Amniotic stem cell (primary cell): ENCODE results near the gene MAP2K2.

ENCODE experiments used
- DNase-seq: peaks from one replicate; lab custom pipeline; 2025; lab: John Stamatoyannopoulos, UW

The MAP2K2 gene

DNA sequence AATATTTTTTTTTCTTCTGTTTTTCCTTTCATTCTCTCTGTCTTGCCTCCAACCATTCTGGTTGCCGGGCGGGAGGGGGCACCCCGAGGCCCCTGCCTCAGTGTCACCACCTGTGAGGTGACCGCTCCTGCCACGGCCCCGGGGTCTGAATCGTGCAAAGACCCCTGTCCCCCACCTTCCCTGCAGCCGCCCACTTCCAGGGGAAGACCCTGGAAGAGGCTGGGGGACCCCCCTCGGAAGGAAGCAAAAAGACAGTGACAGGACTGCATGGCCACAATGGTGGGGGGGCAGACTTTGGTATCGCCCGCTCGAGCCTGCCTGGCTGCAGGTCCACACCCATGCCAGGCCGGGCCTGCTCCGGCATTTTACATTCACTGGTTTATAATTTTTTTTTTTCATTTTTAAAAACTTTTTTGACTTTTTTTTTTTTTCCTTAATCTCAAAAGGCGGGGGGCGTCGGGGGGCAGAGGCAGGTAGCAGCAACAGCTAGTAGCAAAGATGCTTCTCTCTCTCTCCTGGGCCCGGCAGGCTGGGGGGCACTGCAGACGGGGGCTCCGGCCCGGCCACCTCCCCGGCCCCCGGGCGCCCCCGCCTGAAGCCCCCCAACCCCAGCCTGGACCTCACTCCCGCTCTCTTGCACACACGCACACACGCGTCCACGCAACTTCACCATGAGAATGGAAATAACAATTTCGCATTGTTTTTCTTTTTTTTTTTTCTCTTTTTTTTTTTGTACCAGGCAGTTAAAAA, 79.8 kb downstream of the MAP2K2 start:
- DNase-seq, result no peak

DNA sequence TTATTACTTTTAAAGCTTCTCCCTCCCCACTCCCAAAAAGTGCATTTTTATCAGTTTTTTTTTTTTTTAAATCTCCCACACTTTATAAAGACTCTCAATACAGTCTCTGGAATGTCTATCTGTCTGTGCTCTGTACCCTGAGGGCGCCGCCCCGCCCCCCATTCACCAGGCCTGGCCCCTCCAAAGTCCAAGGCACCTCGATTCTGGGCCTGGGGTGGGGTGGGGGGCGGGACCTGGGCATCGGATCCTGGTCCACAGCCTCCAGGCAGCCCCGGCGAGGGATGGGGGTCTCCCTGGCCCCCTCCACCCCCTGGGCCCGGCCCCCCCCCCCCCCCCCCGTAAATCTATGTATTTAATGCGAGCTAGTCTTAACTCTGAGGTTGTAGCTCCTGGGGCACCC, 80.5 kb downstream of the MAP2K2 start:
- DNase-seq, result no peak

DNA sequence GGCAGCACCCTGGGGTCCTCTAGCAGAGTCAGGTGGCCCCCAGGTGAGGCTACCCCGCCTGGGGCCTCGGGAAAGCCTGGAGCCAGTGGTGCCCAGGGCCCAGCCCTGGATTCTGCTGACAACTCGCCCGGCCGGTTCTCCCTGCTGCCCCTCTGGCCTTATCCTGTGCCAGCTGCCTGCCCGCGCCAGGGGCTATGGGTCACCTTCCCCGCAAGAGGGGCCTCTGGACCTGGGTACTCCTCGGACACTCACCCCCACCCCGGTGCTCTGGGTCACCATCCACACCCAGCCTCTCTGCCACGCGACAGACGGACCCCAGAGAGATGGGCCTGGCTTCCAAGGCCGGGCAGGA, 81.2 kb downstream of the MAP2K2 start:
- no peak for DNase-seq

DNA sequence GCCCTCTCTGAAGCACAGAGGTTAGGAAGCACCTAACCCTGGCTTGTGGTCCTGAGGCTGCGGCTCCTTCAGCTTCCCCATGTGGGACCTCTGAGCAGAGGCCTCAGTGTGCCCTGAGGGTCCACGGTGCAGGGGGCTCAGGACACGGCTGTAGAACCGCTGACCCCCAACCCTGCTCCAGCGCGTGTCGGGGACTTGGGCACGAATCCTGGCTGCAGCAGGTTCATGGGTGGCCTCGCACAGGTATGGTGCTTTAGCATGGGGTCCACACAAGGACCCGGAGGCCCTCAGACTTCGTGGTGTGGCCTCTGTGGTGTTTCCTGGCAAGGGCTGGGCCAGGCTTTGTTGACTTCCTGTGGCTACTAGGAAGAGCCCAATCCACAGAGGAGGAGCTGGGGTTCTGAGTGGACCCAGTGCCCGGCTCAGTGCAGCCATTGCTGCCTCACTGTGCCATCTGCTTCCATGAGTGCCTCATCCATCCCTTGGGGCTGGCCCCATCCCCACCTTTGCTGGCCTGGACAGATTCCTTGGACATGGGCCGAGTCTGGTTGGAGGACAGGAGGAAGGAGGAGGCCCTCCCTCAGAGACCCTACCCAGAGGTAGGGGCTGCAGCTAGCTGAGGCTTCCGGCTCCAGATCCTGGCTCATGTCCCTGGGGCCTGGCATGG, 81.7 kb downstream of the MAP2K2 start:
- no peak for DNase-seq
